NOMO-1 treated with dmso at 0.1 percent for 144 hours (cell line): ENCODE data around the gene ASPA.
"Not testable (repeated sequence)": the region's sequence is repeated elsewhere in the genome, so short reads cannot be mapped to it uniquely, and the experiment has no call there.

Source experiments
- DNase-seq: peaks from one replicate; lab custom pipeline; 2025; ENCODE audit not compliant: unreplicated experiment; lab: John Stamatoyannopoulos, UW

The ASPA gene

GRCh38 chr17:3507071-3507470 lies 31.3 kb downstream of the ASPA start:
- DNase-seq = no peak

GRCh38 chr17:3507869-3508268 lies 32.1 kb downstream of the ASPA start:
- DNase-seq = no peak

- no peak for DNase-seq
These were observed 34.3 kb downstream of the ASPA start for GRCh38 chr17:3510090-3510489.

- no peak for DNase-seq
These were observed 36.2 kb downstream of the ASPA start for GRCh38 chr17:3511852-3512504.

GRCh38 chr17:3512505-3513171 lies 36.8 kb downstream of the ASPA start:
- DNase-seq = no peak

- no peak for DNase-seq
These were observed 37.7 kb downstream of the ASPA start for GRCh38 chr17:3513305-3514035.

- not testable (repeated sequence) for DNase-seq
These were observed 38.4 kb downstream of the ASPA start for GRCh38 chr17:3514167-3514566.

GRCh38 chr17:3514873-3515272 lies 39.1 kb downstream of the ASPA start:
- DNase-seq = no peak

GRCh38 chr17:3519472-3519871 lies 43.7 kb downstream of the ASPA start:
- not testable (repeated sequence) for DNase-seq

- DNase-seq = no peak
These were observed 48.2 kb downstream of the ASPA start for GRCh38 chr17:3524024-3524423.

GRCh38 chr17:3526491-3526890 lies 50.7 kb downstream of the ASPA start:
- no peak for DNase-seq

- DNase-seq = no peak
These were observed 51.2 kb downstream of the ASPA start for GRCh38 chr17:3526971-3527370.

GRCh38 chr17:3527468-3527867 lies 51.7 kb downstream of the ASPA start:
- no peak for DNase-seq

- DNase-seq = no peak
These were observed 52.1 kb downstream of the ASPA start for GRCh38 chr17:3527896-3528295.

GRCh38 chr17:3528403-3528851 lies 52.6 kb downstream of the ASPA start:
- no peak for DNase-seq

GRCh38 chr17:3528880-3529511 lies 53.2 kb downstream of the ASPA start:
- no peak for DNase-seq

- DNase-seq = no peak
These were observed 54.3 kb downstream of the ASPA start for GRCh38 chr17:3529817-3530741.

- no peak for DNase-seq
These were observed 55.7 kb downstream of the ASPA start for GRCh38 chr17:3531266-3532101.

GRCh38 chr17:3532106-3532858 lies 56.5 kb downstream of the ASPA start:
- no peak for DNase-seq
